Measurements from ENCODE around the gene MT1M. TPM values are rescaled to one million over a fixed set of nuclear protein-coding genes. Genes with fewer than 3 reads are reported as not detected.

The MT1M gene
- total RNA-seq, 1 donor from 2014 or later, result not detected

- TF ChIP-seq CTCF (conservative IDR thresholded peaks at IDR 0.05), result no peak
- Mint-ChIP-seq H3K27ac (ENCODE audit: unreplicated experiment) (peak overlapping the region; percentile 54), H3K36me3 (ENCODE audit: low read depth) (no peaks in the 10 kb centered on the region), H3K4me1 (peaks cover 6% of the 10 kb centered on the region), H3K27me3 (ENCODE audit: low read depth) (peaks cover 29% of the 10 kb centered on the region), H3K4me3 (no peak overlapping the region), H3K9me3 (peaks cover 3% of the 10 kb centered on the region)
- DNase-seq (ENCODE audit: low read depth, low spot score), result no peak
Measured at GRCh38 chr16:56601325-56601724, 31.1 kb upstream of the MT1M start.

GRCh38 chr16:56603589-56603988 is 28.9 kb upstream of the MT1M start:
- no peaks in the 10 kb centered on the region for H3K36me3 Mint-ChIP-seq (ENCODE audit: low read depth)
- H3K9me3 Mint-ChIP-seq, result no peaks in the 10 kb centered on the region
- peak; percentile 58 for TF ChIP-seq CTCF (conservative IDR thresholded peaks at IDR 0.05)
- H3K27me3 Mint-ChIP-seq (ENCODE audit: low read depth), result peaks cover 20% of the 10 kb centered on the region
- H3K27ac Mint-ChIP-seq (ENCODE audit: unreplicated experiment), result no peak overlapping the region
- no peak overlapping the region for H3K4me3 Mint-ChIP-seq
- H3K4me1 Mint-ChIP-seq, result peaks cover 21% of the 10 kb centered on the region
- DNase-seq (ENCODE audit: low read depth, low spot score), result no peak

GRCh38 chr16:56604966-56605365 is 27.5 kb upstream of the MT1M start:
- Mint-ChIP-seq H3K36me3 (ENCODE audit: low read depth) (no peaks in the 10 kb centered on the region), H3K27ac (ENCODE audit: unreplicated experiment) (no peak overlapping the region), H3K9me3 (no peaks in the 10 kb centered on the region), H3K27me3 (ENCODE audit: low read depth) (peaks cover 32% of the 10 kb centered on the region), H3K4me3 (no peak overlapping the region), H3K4me1 (peaks cover 34% of the 10 kb centered on the region)
- TF ChIP-seq CTCF (conservative IDR thresholded peaks at IDR 0.05), result no peak
- DNase-seq (ENCODE audit: low read depth, low spot score), result no peak

- no peak for TF ChIP-seq CTCF (conservative IDR thresholded peaks at IDR 0.05)
- Mint-ChIP-seq H3K4me1 (peaks cover 35% of the 10 kb centered on the region), H3K36me3 (ENCODE audit: low read depth) (no peaks in the 10 kb centered on the region), H3K27me3 (ENCODE audit: low read depth) (peaks cover 33% of the 10 kb centered on the region), H3K9me3 (no peaks in the 10 kb centered on the region), H3K4me3 (no peak overlapping the region), H3K27ac (ENCODE audit: unreplicated experiment) (no peak overlapping the region)
- DNase-seq (ENCODE audit: low read depth, low spot score), result no peak
Measured at GRCh38 chr16:56605475-56605874, 27.0 kb upstream of the MT1M start.

- TF ChIP-seq CTCF (conservative IDR thresholded peaks at IDR 0.05), result no peak
- H3K4me3 Mint-ChIP-seq, result no peak overlapping the region
- peaks cover 36% of the 10 kb centered on the region for H3K27me3 Mint-ChIP-seq (ENCODE audit: low read depth)
- DNase-seq (ENCODE audit: low read depth, low spot score), result no peak
- H3K27ac Mint-ChIP-seq (ENCODE audit: unreplicated experiment), result no peak overlapping the region
- H3K9me3 Mint-ChIP-seq, result no peaks in the 10 kb centered on the region
- H3K4me1 Mint-ChIP-seq, result peaks cover 38% of the 10 kb centered on the region
- no peaks in the 10 kb centered on the region for H3K36me3 Mint-ChIP-seq (ENCODE audit: low read depth)
Measured at GRCh38 chr16:56606071-56606475, 26.4 kb upstream of the MT1M start.
